HG03342 (cell line): ENCODE results near the gene SGSH.
A peak's percentile ranks its signal among the peaks of the same experiment; 100 is the strongest.
"Not testable (repeated sequence)": the region's sequence is repeated elsewhere in the genome, so short reads cannot be mapped to it uniquely, and the experiment has no call there.

Experiments used
- ATAC-seq: cut with Tn5 transposase; IDR thresholded peaks from one replicate; pipeline ENCODE4 v1.9.1; 2021; ENCODE audit warnings: mild to moderate bottlenecking, moderate library complexity; ENCODE audit not compliant: unreplicated experiment

The SGSH gene

GRCh38 chr17:80254396-80255251, 34.5 kb upstream of the SGSH start:
- peak; percentile 50 for ATAC-seq

- no peak for ATAC-seq
These were observed 33.7 kb upstream of the SGSH start for GRCh38 chr17:80253631-80254395.

- no peak for ATAC-seq
These were observed 32.7 kb upstream of the SGSH start for GRCh38 chr17:80252871-80253270.

- ATAC-seq, result no peak
These were observed 31.8 kb upstream of the SGSH start for GRCh38 chr17:80251966-80252365.

GRCh38 chr17:80248894-80249710, 29.0 kb upstream of the SGSH start:
- ATAC-seq, result no peak

GRCh38 chr17:80248001-80248893, 28.1 kb upstream of the SGSH start:
- ATAC-seq, result no peak

GRCh38 chr17:80247561-80247960, 27.4 kb upstream of the SGSH start:
- ATAC-seq, result no peak

- no peak for ATAC-seq
These were observed 26.6 kb upstream of the SGSH start for GRCh38 chr17:80246726-80247125.

GRCh38 chr17:80246266-80246681, 26.1 kb upstream of the SGSH start:
- no peak for ATAC-seq

GRCh38 chr17:80245566-80246265, 25.6 kb upstream of the SGSH start:
- no peak for ATAC-seq

- ATAC-seq, result no peak
These were observed 24.9 kb upstream of the SGSH start for GRCh38 chr17:80244871-80245509.

- not testable (repeated sequence) for ATAC-seq
These were observed 24.3 kb upstream of the SGSH start for GRCh38 chr17:80244448-80244847.

- ATAC-seq, result no peak
These were observed 23.6 kb upstream of the SGSH start for GRCh38 chr17:80243526-80244433.

GRCh38 chr17:80242505-80242904, 22.4 kb upstream of the SGSH start:
- ATAC-seq, result no peak

- ATAC-seq, result no peak
These were observed 17.3 kb upstream of the SGSH start for GRCh38 chr17:80237386-80237785.

- no peak for ATAC-seq
These were observed 16.8 kb upstream of the SGSH start for GRCh38 chr17:80236911-80237310.

GRCh38 chr17:80233202-80233601, 13.1 kb upstream of the SGSH start:
- ATAC-seq, result no peak

- no peak for ATAC-seq
These were observed 12.3 kb upstream of the SGSH start for GRCh38 chr17:80232438-80232837.
